ENCODE results near the gene KCNIP4.

KCNIP4 gene

DNA sequence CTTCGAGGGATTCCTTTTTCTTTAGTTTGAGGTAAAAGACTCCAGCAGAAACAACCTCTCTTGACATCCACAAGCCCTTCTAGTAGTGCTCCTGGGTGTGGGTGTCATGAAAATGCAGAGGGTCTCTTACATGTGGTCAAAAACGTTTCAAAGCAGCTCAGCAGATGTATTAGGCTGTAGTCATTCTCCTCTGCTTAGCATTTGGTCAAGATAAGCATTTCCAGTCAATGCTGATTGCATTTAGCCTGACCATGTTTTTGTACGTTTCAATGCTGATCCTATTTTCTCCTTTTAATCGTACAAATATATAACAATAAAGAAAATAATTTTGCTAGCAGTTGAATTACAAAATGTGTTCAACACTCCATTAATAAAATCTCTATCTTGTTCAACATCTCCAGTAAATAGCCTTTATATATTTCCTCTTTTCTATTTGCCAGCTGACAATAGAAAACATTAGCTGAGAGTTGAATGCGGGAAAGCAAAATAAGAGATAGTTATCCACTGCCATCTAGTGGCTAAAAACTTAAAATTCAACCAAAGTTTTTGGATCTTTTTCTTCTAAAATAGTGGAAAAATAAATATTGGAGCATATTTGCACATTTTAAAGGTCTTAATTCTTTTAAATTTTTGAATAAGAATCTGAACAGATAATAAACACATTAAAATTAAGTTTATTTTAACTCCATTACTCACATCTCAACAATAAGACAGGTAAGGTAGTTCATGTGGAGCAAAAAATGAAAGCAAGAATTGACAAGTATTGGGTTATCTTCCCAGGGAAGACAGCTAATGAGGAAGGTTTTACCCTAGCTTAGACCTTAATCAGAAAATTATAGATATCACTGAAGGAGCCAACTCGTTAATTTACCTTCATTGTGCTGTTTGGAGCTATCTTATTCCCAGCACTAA lies 1263.5 kb downstream of the KCNIP4 start:
- Mint-ChIP-seq H3K9me3 (no peaks in the 10 kb centered on the region), H3K27ac (no peak overlapping the region), H3K4me3 (no peak overlapping the region), H3K27me3 (peaks cover 19% of the 10 kb centered on the region), H3K36me3 (ENCODE audit: low read depth) (no peaks in the 10 kb centered on the region), H3K4me1 (no peaks in the 10 kb centered on the region)
- no peak for DNase-seq
- ATAC-seq, result no peak

DNA sequence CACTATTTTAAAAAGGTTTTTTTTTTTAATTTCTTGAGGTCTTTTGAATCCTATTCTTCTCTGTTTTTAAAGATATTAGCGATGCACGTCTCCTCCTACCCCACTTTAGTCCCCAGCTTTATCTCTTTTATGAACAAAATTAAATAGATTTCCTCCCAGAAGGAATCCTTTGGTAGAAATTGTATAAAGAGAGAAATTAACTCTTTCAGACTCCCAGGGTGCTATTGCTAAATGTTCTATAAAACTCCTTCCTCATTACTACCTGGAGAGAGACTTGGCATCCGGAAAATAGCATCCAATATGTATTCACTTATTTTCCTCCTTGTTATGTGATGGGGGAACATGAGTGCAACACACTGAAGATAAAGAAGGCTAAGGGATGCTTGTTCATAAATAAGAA lies 1264.8 kb downstream of the KCNIP4 start:
- no peaks in the 10 kb centered on the region for H3K36me3 Mint-ChIP-seq (ENCODE audit: low read depth)
- H3K27ac Mint-ChIP-seq, result no peak overlapping the region
- DNase-seq (no peak), ATAC-seq (no peak)
- H3K4me3 Mint-ChIP-seq, result no peak overlapping the region
- H3K27me3 Mint-ChIP-seq, result peaks cover 19% of the 10 kb centered on the region
- no peaks in the 10 kb centered on the region for H3K4me1 Mint-ChIP-seq
- no peaks in the 10 kb centered on the region for H3K9me3 Mint-ChIP-seq

DNA sequence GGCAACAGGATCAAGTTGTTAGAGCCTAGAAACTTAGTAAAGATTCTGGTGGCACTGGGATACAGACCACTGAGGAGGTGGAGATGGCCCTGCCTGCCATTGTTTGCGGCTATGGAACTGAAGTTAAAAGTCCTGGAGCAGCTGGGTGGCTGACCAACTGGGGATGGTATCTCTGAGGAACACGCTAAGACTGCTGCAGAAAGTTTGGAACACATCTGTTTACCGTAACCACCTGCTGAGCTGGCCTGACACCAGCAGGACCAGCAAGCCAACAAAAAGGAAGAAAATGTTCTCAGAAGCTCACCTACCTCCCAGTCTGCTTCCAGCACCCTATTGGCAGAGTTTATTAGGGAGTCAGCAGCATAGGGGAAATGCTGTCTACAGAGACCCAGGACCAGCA lies 1265.7 kb downstream of the KCNIP4 start:
- Mint-ChIP-seq H3K27me3 (peaks cover 18% of the 10 kb centered on the region), H3K4me1 (no peaks in the 10 kb centered on the region), H3K4me3 (no peak overlapping the region), H3K27ac (no peak overlapping the region), H3K9me3 (no peaks in the 10 kb centered on the region), H3K36me3 (ENCODE audit: low read depth) (no peaks in the 10 kb centered on the region)
- ATAC-seq (no peak), DNase-seq (no peak)

DNA sequence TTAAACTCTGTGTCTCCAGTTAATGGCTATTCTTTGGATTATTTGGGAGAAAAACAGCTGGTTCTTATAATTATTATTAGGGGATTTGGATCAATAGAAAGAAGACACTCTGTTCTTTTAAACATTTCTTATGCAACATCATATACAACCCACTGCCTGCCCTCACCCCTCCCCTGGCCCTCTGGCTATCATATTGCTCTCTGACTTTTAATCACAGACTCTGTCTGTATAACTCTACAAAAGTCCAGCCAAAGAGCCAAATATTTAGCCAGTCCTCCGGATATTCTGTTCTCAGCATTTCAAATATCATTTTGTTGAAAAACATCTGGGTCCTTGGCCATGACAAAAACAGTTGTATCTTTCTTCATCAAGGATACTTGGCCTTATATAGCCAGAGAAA lies 1267.3 kb downstream of the KCNIP4 start:
- H3K36me3 Mint-ChIP-seq (ENCODE audit: low read depth), result no peaks in the 10 kb centered on the region
- no peaks in the 10 kb centered on the region for H3K4me1 Mint-ChIP-seq
- no peaks in the 10 kb centered on the region for H3K9me3 Mint-ChIP-seq
- no peak for DNase-seq
- ATAC-seq, result no peak
- H3K27me3 Mint-ChIP-seq, result peaks cover 18% of the 10 kb centered on the region
- no peak overlapping the region for H3K4me3 Mint-ChIP-seq
- H3K27ac Mint-ChIP-seq, result no peak overlapping the region

DNA sequence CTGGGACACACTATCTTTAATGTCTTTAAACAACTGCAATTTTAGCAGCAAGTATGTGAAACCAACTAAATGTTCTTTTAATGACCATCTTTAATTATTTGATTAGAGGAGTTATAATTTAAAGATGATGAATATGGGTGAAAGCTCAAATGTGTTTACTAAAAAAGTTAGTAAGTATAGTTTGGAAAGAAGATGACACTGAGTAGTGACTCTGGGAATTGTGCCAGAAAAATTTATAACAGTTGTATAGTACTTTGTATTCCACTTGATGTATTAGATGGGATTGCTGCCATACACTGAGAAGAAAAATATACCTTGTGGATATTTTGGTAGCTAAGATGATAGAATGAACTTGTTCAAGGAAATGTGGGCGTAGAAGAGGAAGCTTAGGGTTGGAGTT lies 1267.8 kb downstream of the KCNIP4 start:
- no peak for ATAC-seq
- Mint-ChIP-seq H3K27ac (no peak overlapping the region), H3K9me3 (no peaks in the 10 kb centered on the region), H3K4me1 (no peaks in the 10 kb centered on the region), H3K27me3 (peaks cover 18% of the 10 kb centered on the region), H3K36me3 (ENCODE audit: low read depth) (no peaks in the 10 kb centered on the region), H3K4me3 (no peak overlapping the region)
- no peak for DNase-seq

DNA sequence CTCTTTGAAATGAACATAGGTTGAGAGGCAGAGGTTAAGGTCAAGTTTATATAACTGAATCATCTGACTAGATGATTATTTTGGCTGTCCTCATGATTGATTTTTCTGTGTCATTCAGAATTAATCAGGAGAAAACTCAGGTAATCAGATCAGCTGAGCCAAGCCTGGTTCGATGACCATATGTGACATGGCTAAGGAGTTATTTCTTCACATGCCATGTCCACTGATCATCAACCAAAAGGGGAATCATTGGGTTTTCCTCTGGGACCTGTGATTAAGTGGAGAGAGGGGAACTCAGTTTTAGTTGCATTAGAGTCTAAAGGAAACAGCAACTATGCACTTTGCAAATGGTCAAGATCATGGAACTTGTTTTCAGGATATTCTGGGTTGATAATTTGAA lies 1268.6 kb downstream of the KCNIP4 start:
- H3K4me1 Mint-ChIP-seq, result no peaks in the 10 kb centered on the region
- no peaks in the 10 kb centered on the region for H3K36me3 Mint-ChIP-seq (ENCODE audit: low read depth)
- no peak overlapping the region for H3K27ac Mint-ChIP-seq
- no peak for ATAC-seq
- peaks cover 19% of the 10 kb centered on the region for H3K27me3 Mint-ChIP-seq
- no peak overlapping the region for H3K4me3 Mint-ChIP-seq
- H3K9me3 Mint-ChIP-seq, result no peaks in the 10 kb centered on the region
- DNase-seq, result no peak
